Gastroesophageal sphincter (tissue), 3 donors: ENCODE results near the gene SPON2.

Experiments used
- EP300 ChIP-seq: sonication (generic); formaldehyde crosslinking; IDR thresholded peaks from one replicate; pipeline ENCODE4 v1.6.1; 2017; ENCODE audit warnings: antibody characterized with exemption, mild to moderate bottlenecking
- TF ChIP-seq, protein P1 (sequence below), 4 experiments: fragments of 200-600 bp in 2 of 4; fragments of 450-650 bp in 2 of 4; sonication (generic) in 1 of 4; IDR thresholded peaks; one replicate each; pipeline ENCODE4 v1.5.1; 2017 to 2019; ENCODE audit warnings: antibody characterized with exemption in 4 of 4, mild to moderate bottlenecking in 2 of 4, moderate library complexity in 2 of 4

- TF ChIP-seq, protein P1, sequence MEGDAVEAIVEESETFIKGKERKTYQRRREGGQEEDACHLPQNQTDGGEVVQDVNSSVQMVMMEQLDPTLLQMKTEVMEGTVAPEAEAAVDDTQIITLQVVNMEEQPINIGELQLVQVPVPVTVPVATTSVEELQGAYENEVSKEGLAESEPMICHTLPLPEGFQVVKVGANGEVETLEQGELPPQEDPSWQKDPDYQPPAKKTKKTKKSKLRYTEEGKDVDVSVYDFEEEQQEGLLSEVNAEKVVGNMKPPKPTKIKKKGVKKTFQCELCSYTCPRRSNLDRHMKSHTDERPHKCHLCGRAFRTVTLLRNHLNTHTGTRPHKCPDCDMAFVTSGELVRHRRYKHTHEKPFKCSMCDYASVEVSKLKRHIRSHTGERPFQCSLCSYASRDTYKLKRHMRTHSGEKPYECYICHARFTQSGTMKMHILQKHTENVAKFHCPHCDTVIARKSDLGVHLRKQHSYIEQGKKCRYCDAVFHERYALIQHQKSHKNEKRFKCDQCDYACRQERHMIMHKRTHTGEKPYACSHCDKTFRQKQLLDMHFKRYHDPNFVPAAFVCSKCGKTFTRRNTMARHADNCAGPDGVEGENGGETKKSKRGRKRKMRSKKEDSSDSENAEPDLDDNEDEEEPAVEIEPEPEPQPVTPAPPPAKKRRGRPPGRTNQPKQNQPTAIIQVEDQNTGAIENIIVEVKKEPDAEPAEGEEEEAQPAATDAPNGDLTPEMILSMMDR (IDR thresholded peaks at IDR 0.05) = peak in 3 of 4 experiments; percentile 91 to 96 (median 93)
- TF ChIP-seq EP300 = no peak
These were observed 5.0 kb downstream of the SPON2 start for GRCh38 chr4:1167244-1167949.
